ENCODE measurements around the gene IER3IP1. TPM values are rescaled to one million over a fixed set of nuclear protein-coding genes. Genes with fewer than 3 reads are reported as not detected.

The IER3IP1 gene
- total RNA-seq, 1 donor from 2014 or later, result 24.7 TPM

Small RNA genes within 50 kb of the gene (small RNA-seq; reads per million reads assigned to genes)
- gene AC012254.4 (ENCODE audit: low replicate concordance), result not detected

Other genes with a start within 250 kb of the IER3IP1 start
- gene ELOA2, start 140.7 kb downstream of the IER3IP1 start, total RNA-seq, result not detected
- 25.4 TPM for gene HDHD2, start 25.9 kb downstream of the IER3IP1 start, total RNA-seq
- gene SKOR2, start 75.3 kb upstream of the IER3IP1 start, total RNA-seq, result not detected

All from skin of body (tissue), 2 donors.